Posterior cingulate gyrus (tissue), 11 donors: ENCODE data around the gene MDN1.
"Not testable (repeated sequence)": the region's sequence is repeated elsewhere in the genome, so short reads cannot be mapped to it uniquely, and the experiment has no call there.

Source experiments
- DNase-seq, 10 donors: peaks; one replicate each; pipeline versions ENCODE4 v3.0.0 to v3.0.0-alpha.2; 2020 to 2021; ENCODE audit warnings: mixed read lengths in 3 of 10
- intact Hi-C: fragments of 100-400 bp; cut with DNase I; formaldehyde crosslinking; loops from one replicate; pipeline ENCODE4 v1.15.1; 2023

The MDN1 gene

DNA sequence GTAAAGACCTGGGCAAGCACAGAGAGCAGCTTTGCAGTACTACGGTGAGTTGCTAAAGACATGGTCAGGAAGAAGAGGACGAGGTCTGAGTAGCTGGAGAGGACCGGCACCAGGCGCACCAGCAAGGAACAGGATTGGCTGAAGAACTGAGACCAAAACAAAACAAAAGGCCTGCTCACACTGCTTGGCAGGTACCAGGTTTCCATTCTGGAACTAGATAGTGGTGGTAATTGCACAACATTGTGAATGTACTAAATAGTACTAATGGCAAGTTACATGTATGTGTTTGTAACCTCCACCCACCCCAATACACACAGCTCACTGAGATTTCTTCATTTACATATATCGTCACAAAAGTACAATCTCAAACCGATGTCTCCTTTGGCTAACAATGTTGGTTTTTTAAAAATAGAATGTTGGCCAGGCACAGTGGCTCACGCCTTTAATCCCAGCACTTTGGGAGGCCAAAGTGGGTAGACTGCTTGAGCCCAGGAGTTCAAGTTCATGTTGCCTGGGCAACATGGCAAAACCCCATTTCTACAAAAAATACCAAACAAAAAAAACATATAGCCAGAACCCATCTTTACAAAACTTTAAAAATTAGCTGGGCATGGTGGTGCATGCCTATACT is 148.5 kb downstream of the MDN1 start:
- no peak for DNase-seq
- intact Hi-C loops, result no loop called here

DNA sequence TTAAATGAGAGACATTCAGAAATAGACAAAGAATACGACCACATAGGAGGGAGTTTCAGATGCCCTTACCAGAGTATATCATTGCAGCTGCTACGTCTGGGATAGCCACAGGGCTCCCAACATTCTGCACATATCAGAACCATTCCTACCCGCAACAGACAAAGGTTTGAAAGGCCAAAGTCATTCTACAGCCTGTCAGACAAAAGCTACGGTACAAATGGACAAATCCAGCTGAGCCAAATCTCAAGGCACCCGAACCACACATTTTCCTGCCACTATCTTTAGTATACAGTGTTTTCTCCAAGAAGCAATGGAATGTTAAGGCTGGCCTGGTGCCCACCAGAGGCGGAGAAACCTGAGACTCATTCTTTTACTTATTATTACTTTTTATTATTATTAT is 150.6 kb downstream of the MDN1 start:
- no peak for DNase-seq
- intact Hi-C loops, result no loop called here

GRCh38 chr6:89667872-89668556 is 151.6 kb downstream of the MDN1 start:
- intact Hi-C loops, result no loop called here

GRCh38 chr6:89662659-89663223 is 156.9 kb downstream of the MDN1 start:
- DNase-seq, result no peak
- intact Hi-C loops, result no loop called here

More at GRCh38 chr6:89667872-89668556, 151.6 kb downstream of the MDN1 start:
- no peak for DNase-seq

DNA sequence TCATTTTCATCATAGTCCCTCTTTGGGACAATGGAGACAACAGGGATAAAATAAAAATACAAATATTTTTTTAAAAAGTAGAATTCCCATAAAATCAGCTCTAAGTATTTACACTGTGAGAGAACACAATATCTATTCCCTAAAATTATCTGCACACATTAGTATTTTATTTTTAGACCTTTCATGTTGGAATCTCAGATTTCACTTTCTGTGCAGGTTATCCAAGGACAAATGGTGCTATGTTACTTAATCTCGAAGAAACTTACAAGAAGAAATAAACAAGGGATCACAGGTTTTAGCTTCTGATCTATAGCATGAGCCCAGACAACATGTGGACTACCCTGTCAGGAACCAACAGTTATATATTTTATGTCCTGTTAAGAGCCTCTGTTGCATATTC is 158.0 kb downstream of the MDN1 start:
- intact Hi-C loops, result no loop called here
- DNase-seq, result no peak

GRCh38 chr6:89660981-89661380 is 158.6 kb downstream of the MDN1 start:
- DNase-seq, result no peak
- intact Hi-C loops, result no loop called here

GRCh38 chr6:89657445-89658158 is 162.0 kb downstream of the MDN1 start:
- no peak for DNase-seq
- intact Hi-C loops, result no loop called here

GRCh38 chr6:89655122-89655521 is 164.5 kb downstream of the MDN1 start:
- intact Hi-C loops, result no loop called here
- no peak for DNase-seq

DNA sequence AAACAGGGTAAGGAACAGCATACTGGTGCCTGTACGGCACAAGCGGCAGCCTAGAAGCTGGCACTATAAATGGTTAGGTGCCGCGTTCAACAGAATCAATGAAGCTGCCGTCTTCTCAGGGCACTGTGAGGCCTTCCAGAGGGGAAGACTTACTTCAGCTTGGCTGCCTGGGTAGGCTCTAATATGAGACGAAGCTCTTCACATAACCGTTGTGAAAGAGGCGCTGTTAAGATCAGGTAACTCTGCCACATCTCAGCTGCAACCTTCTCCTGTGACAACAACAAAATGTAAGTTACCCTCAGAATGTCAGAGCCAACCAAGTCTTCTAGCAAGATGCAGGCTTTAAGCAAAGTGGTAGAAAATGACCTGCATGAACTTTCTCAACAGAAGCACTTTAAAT is 169.0 kb downstream of the MDN1 start:
- intact Hi-C loops, result no loop called here
- no peak for DNase-seq

DNA sequence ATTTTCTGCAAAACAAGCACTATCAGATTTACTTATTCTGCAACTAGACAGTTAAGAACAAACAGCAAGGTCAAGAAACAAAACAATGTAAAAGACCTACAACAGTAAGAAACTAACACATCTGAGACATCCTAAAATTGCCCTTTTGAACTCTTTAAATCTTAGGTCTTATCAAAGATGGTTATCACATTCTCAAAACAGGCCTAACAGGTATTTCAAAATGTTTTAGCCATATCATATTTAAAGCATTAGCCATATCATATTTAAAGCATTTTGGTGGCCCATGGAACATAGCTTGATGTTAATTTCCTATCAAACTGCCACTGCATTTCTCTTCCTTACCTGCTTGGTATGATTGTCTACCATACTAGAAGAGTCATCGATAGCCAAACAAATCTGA is 169.9 kb downstream of the MDN1 start:
- intact Hi-C loops, result no loop called here
- DNase-seq, result no peak

DNA sequence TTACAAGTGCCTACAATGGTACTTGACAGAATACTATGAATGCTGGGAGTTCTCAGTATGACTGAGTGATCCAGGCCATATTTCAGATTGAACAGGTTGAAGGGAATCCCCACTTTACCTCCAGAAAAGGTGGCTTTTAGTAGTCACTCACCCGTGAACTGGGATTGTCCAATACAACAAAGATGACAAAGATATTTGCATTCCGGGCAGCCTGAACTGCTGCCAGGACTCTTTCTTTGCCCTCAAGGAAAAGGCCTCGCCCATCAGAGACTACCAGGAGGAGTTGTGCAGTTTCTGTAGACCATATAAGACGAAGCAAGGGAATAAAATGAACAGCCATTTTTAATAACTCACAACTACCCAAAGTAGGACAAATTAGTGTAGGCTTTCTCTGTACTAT is 174.7 kb downstream of the MDN1 start:
- no peak for DNase-seq
- intact Hi-C loops, result no loop called here

- peak in 1 of 10 donors; percentile 9 for DNase-seq
- intact Hi-C loops, result no loop called here
Measured at GRCh38 chr6:89643406-89643805, 176.2 kb downstream of the MDN1 start.

DNA sequence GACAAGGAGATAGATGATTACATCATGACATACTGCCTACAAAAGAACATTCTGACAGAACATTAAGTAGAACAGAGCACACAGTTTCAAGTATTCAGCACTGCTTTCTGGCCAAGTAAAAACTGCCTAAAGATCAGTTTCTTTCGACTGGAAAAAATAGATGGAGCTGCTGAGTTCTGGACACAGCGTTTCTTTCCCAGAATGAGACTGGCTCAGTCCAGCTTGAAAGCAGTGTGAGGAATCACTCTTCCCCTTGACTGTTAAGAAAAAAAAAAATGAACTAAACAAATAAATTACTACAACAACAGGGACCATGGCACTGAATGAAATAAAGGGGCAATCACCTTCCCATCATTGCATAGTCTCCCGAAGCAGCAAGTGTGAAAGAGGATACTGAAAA is 176.6 kb downstream of the MDN1 start:
- intact Hi-C loops, result no loop called here

DNA sequence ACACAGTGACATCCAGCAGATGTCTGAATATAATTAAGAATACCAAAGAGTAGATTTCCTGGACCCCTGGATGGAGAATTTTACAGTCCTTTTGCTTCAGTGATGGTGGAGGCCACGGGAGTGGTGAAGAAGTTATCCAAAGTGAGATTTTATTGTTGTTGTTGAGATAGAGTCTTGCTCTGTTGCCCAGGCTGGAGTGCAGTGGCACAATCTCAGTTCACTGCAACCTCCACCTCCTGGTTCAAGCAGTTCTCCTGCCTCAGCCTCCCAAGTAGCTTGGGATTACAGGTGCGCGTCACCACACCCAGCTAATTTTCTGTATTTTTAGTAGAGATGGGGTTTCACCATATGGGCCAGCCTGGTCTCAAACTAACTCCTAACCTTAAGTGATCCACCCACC is 178.0 kb downstream of the MDN1 start:
- intact Hi-C loops, DNase-seq: not testable (repeated sequence)

More for the DNA sequence above, 176.6 kb downstream of the MDN1 start:
- no peak for DNase-seq

GRCh38 chr6:89640804-89641203 is 178.8 kb downstream of the MDN1 start:
- intact Hi-C loops, result no loop called here
- DNase-seq, result no peak

- DNase-seq, result peak; percentile 92 to 99 (median 96)
- intact Hi-C loops, result loop anchor here (5.0 kb wide), 2 partner anchors 49 to 271 kb away; no protein-coding TSS in a partner anchor
Measured at GRCh38 chr6:89638320-89639195, 181.0 kb downstream of the MDN1 start, which contains the start of gene LYRM2. TSS of gene LYRM2 (minus strand) at chr6:89638747. CDS start at chr6:89638716, 31 bp downstream.

DNA sequence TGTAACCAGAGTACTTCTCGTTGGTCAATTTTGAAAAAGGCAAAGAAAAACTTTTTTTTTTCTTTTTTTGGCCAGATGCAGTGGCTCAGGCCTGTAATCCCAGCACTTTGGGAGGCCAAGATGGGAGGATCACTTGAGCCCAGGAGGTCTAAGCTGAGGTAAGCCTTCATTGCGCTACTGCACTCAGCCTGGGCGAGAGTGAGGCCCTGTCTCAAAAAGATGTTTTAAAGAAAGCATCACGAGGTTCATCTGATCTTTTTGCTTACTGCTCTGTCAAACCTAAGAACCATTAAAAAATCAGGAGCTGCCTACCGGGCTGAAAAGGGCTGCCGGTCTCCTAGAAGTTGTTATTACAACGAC is 181.7 kb downstream of the MDN1 start:
- intact Hi-C loops, result loop anchor here (5.0 kb wide), 2 partner anchors 49 to 271 kb away; no protein-coding TSS in a partner anchor
- DNase-seq, result no peak

- intact Hi-C loops, result loop anchor here (5.0 kb wide), 2 partner anchors 51 to 269 kb away; no protein-coding TSS in a partner anchor
- not testable (repeated sequence) for DNase-seq
Measured at GRCh38 chr6:89636412-89636811, 183.2 kb downstream of the MDN1 start.

DNA sequence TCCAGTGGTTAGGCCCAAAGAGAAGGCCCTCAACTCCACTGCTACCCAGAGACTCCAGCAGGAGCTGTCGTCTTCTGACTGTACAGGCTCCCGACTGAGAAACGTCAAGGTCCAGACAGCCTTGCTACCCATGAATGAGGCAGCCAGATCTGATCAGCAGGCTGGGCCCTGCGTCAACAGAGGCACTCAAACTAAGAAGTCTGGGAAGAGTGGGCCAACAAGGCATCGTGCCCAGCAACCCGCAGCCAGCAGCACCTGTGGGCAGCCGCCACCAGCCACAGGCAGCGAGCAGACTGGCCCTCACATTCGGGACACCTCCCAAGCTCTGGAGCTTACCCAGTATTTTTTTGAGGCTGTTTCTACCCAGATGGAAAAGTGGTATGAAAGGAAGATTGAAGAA is 189.1 kb downstream of the MDN1 start:
- intact Hi-C loops, result no loop called here
- DNase-seq, result peak in 8 of 10 donors; percentile 35 to 92 (median 62)

- intact Hi-C loops, result no loop called here
- no peak for DNase-seq
Measured at GRCh38 chr6:89623749-89624148, 195.8 kb downstream of the MDN1 start.
